NT2/D1 (cell line): ENCODE results near the gene PA2G4.

Experiments used
- YY1 ChIP-seq: IDR thresholded peaks from 2 replicates; pipeline ENCODE4 v1.6.1; 2011; ENCODE audit not compliant: insufficient read length, insufficient read depth
- ZNF274 ChIP-seq: IDR thresholded peaks from 2 replicates; pipeline ENCODE4 v1.6.1; 2011; ENCODE audit warnings: mild to moderate bottlenecking, low read depth, low read length

DNA sequence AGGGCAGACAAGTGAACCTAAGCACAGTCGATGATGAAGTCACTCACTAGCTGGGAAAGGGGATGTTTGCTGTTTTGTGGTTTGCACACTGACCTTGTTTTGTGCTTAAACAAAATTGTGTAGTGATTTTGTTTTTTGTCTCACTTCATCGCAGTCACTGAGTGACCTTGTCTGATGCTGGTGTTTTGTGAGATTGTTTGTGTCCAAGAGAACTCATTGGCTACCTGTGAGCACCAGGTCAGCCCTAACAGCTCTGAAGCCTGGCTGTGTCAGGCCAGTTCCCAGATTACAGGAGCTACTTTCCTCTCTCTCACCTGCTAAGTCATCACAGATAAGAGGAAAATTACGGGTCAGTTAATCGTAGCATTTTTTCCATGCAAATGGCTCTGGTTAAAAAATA is 19.8 kb downstream of the PA2G4 start:
- TF ChIP-seq ZNF274 (no peak), YY1 (no peak)
